ENCODE data around the gene MTHFD1. TPM values are rescaled to one million over a fixed set of nuclear protein-coding genes. Genes with fewer than 3 reads are reported as not detected.

Gene MTHFD1
- total RNA-seq, 1 donor from 2014 or later = 161 TPM

DNA sequence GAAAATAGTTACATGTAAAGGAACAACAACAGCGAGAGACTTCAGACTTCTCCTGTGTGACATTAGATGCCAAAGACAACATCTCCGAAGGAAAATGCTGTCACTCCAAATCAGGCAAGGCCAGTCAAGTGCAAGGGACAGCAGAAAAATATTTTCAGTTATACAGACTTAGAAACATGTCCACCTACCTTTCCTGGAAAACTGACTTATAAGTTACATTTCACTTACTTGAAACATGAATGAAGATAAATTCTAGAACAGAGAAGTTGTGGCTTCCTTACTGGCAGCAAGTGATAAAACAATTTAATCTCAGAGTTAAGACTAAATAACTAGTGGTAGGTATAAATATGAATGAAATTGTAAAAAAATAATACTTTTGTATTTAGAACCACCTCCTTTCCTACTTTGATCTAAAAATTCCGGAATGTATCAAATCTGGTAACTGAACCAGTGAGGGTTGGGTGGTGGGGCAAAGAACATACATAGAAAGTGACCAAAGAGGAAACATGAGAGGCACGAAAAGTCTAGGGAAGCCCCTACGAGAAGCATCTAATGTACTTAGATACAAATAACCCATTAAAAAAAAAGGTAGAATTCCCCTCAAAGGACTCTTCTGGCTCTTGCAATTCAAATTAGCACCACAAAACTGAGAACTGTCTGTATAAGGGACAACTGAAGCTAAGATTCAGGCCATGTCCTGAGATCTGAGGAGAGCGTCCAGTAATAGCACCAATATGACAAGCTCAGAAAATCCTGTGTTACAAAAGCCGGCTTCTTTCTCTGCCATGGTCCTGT is 21.2 kb downstream of the MTHFD1 start:
- no peak for DNase-seq (ENCODE audit: low read depth, low spot score)
- Mint-ChIP-seq H3K36me3 (ENCODE audit: low read depth) (peaks cover 17% of the 10 kb centered on the region), H3K4me3 (no peak overlapping the region), H3K27ac (ENCODE audit: unreplicated experiment) (no peak overlapping the region), H3K4me1 (peaks cover 9% of the 10 kb centered on the region), H3K9me3 (no peaks in the 10 kb centered on the region), H3K27me3 (ENCODE audit: low read depth) (no peaks in the 10 kb centered on the region)
- TF ChIP-seq, protein P1, sequence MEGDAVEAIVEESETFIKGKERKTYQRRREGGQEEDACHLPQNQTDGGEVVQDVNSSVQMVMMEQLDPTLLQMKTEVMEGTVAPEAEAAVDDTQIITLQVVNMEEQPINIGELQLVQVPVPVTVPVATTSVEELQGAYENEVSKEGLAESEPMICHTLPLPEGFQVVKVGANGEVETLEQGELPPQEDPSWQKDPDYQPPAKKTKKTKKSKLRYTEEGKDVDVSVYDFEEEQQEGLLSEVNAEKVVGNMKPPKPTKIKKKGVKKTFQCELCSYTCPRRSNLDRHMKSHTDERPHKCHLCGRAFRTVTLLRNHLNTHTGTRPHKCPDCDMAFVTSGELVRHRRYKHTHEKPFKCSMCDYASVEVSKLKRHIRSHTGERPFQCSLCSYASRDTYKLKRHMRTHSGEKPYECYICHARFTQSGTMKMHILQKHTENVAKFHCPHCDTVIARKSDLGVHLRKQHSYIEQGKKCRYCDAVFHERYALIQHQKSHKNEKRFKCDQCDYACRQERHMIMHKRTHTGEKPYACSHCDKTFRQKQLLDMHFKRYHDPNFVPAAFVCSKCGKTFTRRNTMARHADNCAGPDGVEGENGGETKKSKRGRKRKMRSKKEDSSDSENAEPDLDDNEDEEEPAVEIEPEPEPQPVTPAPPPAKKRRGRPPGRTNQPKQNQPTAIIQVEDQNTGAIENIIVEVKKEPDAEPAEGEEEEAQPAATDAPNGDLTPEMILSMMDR (conservative IDR thresholded peaks at IDR 0.05) = no peak

DNA sequence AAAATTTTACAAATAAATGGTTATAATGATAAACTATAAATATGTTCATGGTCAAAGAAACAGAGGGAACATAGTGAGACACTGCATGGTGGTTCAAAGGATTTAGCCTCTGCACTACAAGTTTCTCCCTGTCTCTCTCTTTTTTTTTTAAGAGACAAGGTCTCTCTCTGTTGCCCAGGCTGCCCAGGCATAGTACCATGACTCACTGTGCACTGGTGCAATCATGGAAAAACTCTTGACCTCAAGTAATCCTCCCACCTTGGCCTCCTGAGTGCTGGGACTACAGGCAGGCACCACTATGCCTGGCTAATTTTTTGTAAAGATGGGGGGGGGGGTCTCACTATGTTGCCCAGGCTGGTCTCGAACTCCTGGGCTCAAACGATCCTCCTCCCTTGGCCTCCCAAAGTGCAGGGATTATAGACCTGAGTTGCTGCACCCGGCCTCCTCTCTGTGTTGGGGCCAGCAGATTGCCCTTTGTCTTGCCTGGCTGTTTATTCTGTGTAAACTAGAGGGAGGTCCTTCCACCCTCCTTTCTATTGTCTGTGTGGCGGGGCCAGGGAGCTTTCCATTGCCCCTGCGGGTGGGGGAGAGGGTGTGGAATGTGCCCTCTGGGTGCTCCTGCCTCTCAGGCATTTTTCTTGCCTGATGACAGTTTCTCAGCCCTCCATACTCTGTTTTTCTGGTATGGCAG is 22.1 kb downstream of the MTHFD1 start:
- DNase-seq (ENCODE audit: low read depth, low spot score) = no peak
- no peaks in the 10 kb centered on the region for H3K27me3 Mint-ChIP-seq (ENCODE audit: low read depth)
- no peak overlapping the region for H3K27ac Mint-ChIP-seq (ENCODE audit: unreplicated experiment)
- no peaks in the 10 kb centered on the region for H3K9me3 Mint-ChIP-seq
- H3K4me3 Mint-ChIP-seq = no peak overlapping the region
- TF ChIP-seq, protein P1 (conservative IDR thresholded peaks at IDR 0.05) = no peak
- peaks cover 9% of the 10 kb centered on the region for H3K4me1 Mint-ChIP-seq
- peaks cover 13% of the 10 kb centered on the region for H3K36me3 Mint-ChIP-seq (ENCODE audit: low read depth)

DNA sequence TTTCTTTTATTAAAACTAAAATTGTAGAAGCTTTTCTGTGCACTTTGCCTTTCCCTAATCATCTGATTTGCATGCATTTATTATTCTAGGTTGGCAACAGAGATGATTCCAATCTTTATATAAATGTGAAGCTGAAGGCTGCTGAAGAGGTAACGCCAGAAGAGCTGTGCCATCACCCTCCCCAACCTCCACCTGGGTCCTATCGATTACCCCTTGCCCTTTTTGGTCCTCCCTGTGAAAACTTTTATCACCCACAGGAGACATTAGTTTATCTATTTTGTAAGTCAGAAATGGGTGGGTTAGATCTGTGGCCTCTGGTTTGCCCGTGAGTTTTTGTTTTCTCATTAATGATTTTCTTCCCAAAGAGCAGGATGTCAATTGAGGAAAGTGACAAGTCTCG is 22.8 kb downstream of the MTHFD1 start:
- Mint-ChIP-seq H3K9me3 (no peaks in the 10 kb centered on the region), H3K27me3 (ENCODE audit: low read depth) (no peaks in the 10 kb centered on the region), H3K36me3 (ENCODE audit: low read depth) (peaks cover 16% of the 10 kb centered on the region), H3K27ac (ENCODE audit: unreplicated experiment) (no peak overlapping the region), H3K4me3 (no peak overlapping the region), H3K4me1 (peaks cover 9% of the 10 kb centered on the region)
- no peak for DNase-seq (ENCODE audit: low read depth, low spot score)
- TF ChIP-seq, protein P1 (conservative IDR thresholded peaks at IDR 0.05) = no peak

DNA sequence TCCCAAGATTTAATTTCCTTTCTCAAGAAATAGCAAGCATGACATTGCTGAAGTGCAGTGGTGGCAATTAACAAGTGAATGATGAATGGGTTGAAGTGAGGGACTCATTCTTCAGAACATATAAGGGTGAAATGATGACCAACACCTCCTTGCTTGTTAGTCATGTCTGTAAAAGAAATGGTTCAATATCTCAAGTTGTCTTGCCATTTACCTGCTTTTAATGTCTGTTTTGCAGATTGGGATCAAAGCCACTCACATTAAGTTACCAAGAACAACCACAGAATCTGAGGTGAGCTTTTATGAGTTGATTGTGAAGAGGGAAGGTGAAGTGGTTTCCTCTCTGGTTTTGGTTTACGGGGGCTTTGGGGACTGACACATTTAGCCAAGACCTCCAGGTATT is 24.1 kb downstream of the MTHFD1 start:
- H3K4me3 Mint-ChIP-seq = no peak overlapping the region
- H3K9me3 Mint-ChIP-seq = no peaks in the 10 kb centered on the region
- peaks cover 9% of the 10 kb centered on the region for H3K4me1 Mint-ChIP-seq
- no peak for DNase-seq (ENCODE audit: low read depth, low spot score)
- TF ChIP-seq, protein P1 (conservative IDR thresholded peaks at IDR 0.05) = no peak
- H3K36me3 Mint-ChIP-seq (ENCODE audit: low read depth) = peaks cover 16% of the 10 kb centered on the region
- H3K27me3 Mint-ChIP-seq (ENCODE audit: low read depth) = no peaks in the 10 kb centered on the region
- no peak overlapping the region for H3K27ac Mint-ChIP-seq (ENCODE audit: unreplicated experiment)

DNA sequence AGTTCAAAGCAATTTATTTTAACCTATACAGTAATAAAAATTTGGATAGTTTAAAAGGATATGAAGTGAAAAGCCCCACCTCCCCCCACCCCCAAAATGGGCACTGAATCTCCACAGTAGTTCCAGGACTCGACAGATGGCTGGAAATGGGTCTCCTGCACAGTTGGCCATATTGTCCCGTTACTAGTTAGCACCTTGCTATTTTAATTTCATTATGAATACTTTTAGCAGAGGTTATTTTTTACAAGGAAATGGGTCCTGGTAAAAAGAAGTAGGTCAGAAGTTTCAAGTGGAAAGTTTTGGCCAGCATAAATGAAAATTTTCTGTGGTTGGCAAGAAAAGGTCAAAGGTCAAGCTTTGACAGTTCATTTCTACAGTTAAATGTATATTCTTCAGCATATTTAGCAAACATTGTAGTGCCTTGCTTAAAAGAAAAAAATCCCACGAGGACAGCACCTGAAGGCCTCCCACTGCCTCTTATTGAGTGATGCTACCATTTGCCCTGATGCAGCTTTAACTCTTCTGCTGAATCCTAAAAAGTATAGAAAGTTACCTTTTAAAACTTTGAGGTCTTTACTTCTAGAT is 28.3 kb downstream of the MTHFD1 start:
- Mint-ChIP-seq H3K4me1 (no peaks in the 10 kb centered on the region), H3K4me3 (no peak overlapping the region), H3K36me3 (ENCODE audit: low read depth) (peaks cover 26% of the 10 kb centered on the region), H3K9me3 (no peaks in the 10 kb centered on the region), H3K27me3 (ENCODE audit: low read depth) (no peaks in the 10 kb centered on the region), H3K27ac (ENCODE audit: unreplicated experiment) (no peak overlapping the region)
- TF ChIP-seq, protein P1 (conservative IDR thresholded peaks at IDR 0.05) = no peak
- DNase-seq (ENCODE audit: low read depth, low spot score) = no peak
